GM19025 (cell line): ENCODE data around the gene PPP1R14B.

ENCODE experiments used
- ATAC-seq: cut with Tn5 transposase; IDR thresholded peaks from one replicate; pipeline ENCODE4 v1.9.1; 2021; ENCODE audit warnings: mild to moderate bottlenecking, low read depth, moderate library complexity; ENCODE audit not compliant: unreplicated experiment

The PPP1R14B gene

GRCh38 chr11:64262271-64263002, 15.7 kb upstream of the PPP1R14B start:
- ATAC-seq = no peak

GRCh38 chr11:64261556-64262080, 14.9 kb upstream of the PPP1R14B start:
- ATAC-seq = no peak

- no peak for ATAC-seq
These were observed 13.5 kb upstream of the PPP1R14B start for GRCh38 chr11:64260147-64260708.

GRCh38 chr11:64259533-64260067, 12.9 kb upstream of the PPP1R14B start:
- ATAC-seq = no peak

- ATAC-seq = no peak
These were observed 12.3 kb upstream of the PPP1R14B start for GRCh38 chr11:64258946-64259532.

- ATAC-seq = no peak
These were observed 11.6 kb upstream of the PPP1R14B start for GRCh38 chr11:64258356-64258755.

GRCh38 chr11:64256300-64256699, 9.6 kb upstream of the PPP1R14B start:
- ATAC-seq = no peak

GRCh38 chr11:64255135-64256128, 8.7 kb upstream of the PPP1R14B start:
- ATAC-seq = no peak

GRCh38 chr11:64254326-64254725, 7.6 kb upstream of the PPP1R14B start:
- no peak for ATAC-seq

GRCh38 chr11:64253481-64253880, 6.7 kb upstream of the PPP1R14B start:
- ATAC-seq = no peak

GRCh38 chr11:64253043-64253442, 6.3 kb upstream of the PPP1R14B start:
- ATAC-seq = no peak

- ATAC-seq = no peak
These were observed 5.5 kb upstream of the PPP1R14B start for GRCh38 chr11:64252003-64252872.

GRCh38 chr11:64251753-64252002, 4.9 kb upstream of the PPP1R14B start:
- ATAC-seq = no peak

GRCh38 chr11:64251016-64251752, 4.4 kb upstream of the PPP1R14B start, which contains the start of gene PLCB3:
PLCB3 (plus strand) TSS chr11:64251530; CDS start chr11:64251650, 120 bp downstream.
- peak; percentile 50 for ATAC-seq

GRCh38 chr11:64250415-64251015, 3.8 kb upstream of the PPP1R14B start:
- no peak for ATAC-seq

GRCh38 chr11:64249563-64250414, 3.0 kb upstream of the PPP1R14B start:
- no peak for ATAC-seq

GRCh38 chr11:64249038-64249437, 2.3 kb upstream of the PPP1R14B start:
- ATAC-seq = no peak

GRCh38 chr11:64248578-64248977, 1.8 kb upstream of the PPP1R14B start:
- no peak for ATAC-seq
